Measurements from ENCODE around the gene HEPACAM.

DNA sequence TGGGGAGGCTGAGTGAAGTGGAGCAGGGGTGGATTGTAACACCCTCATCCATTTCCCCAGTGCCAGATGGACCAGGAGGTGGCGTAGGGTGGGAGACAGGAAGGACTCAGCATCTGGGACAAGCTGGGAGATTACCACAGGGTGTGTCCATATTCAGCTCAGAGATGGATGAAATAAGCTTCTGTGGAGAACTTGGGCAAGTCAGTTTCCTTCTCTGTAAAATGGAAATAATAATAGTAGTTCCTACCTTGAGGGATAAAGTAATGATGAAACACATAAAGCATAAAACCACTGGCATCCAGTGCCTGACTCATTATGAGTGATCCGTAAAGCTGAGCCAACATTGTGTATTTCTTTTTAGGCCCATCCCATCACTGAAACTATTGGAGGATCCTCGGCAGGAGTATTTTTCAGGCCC, 37.6 kb downstream of the HEPACAM start:
- TF ChIP-seq, protein P1, sequence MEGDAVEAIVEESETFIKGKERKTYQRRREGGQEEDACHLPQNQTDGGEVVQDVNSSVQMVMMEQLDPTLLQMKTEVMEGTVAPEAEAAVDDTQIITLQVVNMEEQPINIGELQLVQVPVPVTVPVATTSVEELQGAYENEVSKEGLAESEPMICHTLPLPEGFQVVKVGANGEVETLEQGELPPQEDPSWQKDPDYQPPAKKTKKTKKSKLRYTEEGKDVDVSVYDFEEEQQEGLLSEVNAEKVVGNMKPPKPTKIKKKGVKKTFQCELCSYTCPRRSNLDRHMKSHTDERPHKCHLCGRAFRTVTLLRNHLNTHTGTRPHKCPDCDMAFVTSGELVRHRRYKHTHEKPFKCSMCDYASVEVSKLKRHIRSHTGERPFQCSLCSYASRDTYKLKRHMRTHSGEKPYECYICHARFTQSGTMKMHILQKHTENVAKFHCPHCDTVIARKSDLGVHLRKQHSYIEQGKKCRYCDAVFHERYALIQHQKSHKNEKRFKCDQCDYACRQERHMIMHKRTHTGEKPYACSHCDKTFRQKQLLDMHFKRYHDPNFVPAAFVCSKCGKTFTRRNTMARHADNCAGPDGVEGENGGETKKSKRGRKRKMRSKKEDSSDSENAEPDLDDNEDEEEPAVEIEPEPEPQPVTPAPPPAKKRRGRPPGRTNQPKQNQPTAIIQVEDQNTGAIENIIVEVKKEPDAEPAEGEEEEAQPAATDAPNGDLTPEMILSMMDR (IDR thresholded peaks at IDR 0.05; ENCODE audit: low read depth, low read length), result no peak
- TF ChIP-seq EZH2phosphoT487 (IDR thresholded peaks at IDR 0.05; ENCODE audit: low read depth), result no peak
